ENCODE data around the gene REXO5. TPM values are rescaled to one million over a fixed set of nuclear protein-coding genes. Genes with fewer than 3 reads are reported as not detected.

Gene REXO5
- total RNA-seq, 1 donor from 2014 or later: 4.0 TPM

DNA sequence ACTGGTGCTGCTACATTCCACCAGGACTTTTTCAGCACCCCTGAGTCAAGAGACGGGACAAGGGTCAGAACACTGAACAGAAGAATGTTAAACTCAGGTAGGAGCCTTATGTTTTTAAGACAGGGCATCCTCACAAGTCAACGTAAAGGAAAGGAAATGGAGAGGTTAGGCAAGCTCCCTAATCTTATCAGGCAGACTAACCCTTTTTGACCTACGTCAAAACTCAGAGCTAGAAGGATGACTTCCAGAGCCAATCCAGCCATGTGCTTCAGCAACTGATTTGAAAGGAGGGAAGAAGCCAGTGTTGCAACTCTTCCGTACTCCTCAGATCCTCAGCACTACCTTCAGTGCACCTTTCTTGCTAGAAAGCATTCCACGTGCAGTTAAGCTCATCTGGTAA is 46.8 kb downstream of the REXO5 start:
- peaks cover 62% of the 10 kb centered on the region for H3K4me1 Mint-ChIP-seq (ENCODE audit: low read depth)
- no peaks in the 10 kb centered on the region for H3K9me3 Mint-ChIP-seq (ENCODE audit: low read depth)

DNA sequence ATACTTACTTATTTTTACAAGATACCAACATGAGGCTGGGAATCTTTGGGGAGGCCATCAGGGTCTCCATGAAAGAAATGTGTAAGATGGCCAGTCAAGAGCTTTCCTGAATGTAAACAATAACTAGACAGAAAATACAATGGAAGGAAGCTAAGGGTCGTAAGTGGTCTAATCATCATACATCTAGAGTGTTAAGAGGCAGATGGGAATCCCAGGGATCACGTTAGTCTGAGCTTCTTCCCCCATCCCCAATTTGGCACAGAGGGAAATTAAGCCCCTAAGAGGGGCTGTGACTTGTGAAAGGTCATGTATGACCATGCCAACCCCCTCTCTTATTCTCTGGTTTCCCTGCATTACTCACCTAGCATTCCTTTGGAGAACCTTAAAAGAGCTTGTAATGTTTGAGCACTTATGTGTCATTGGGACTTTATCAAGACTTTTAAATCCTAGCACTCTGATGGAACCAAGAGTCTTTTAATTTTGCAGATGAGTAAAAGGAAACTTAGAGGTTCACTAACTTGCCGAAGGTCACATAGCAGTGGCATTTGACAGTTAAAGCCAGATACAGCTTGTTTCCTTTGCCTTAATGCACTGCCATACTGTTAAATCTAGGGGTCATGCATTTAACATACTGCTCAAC is 47.8 kb downstream of the REXO5 start:
- Mint-ChIP-seq H3K4me1 (ENCODE audit: low read depth) (peaks cover 65% of the 10 kb centered on the region), H3K9me3 (ENCODE audit: low read depth) (no peaks in the 10 kb centered on the region), H3K27ac (ENCODE audit: unreplicated experiment) (peak overlapping the region; percentile 50), H3K36me3 (ENCODE audit: low read depth) (peaks cover 23% of the 10 kb centered on the region), H3K4me3 (ENCODE audit: unreplicated experiment) (no peak overlapping the region), H3K27me3 (ENCODE audit: low read depth) (no peaks in the 10 kb centered on the region)
- DNase-seq (ENCODE audit: low spot score): no peak
- TF ChIP-seq, protein P1, sequence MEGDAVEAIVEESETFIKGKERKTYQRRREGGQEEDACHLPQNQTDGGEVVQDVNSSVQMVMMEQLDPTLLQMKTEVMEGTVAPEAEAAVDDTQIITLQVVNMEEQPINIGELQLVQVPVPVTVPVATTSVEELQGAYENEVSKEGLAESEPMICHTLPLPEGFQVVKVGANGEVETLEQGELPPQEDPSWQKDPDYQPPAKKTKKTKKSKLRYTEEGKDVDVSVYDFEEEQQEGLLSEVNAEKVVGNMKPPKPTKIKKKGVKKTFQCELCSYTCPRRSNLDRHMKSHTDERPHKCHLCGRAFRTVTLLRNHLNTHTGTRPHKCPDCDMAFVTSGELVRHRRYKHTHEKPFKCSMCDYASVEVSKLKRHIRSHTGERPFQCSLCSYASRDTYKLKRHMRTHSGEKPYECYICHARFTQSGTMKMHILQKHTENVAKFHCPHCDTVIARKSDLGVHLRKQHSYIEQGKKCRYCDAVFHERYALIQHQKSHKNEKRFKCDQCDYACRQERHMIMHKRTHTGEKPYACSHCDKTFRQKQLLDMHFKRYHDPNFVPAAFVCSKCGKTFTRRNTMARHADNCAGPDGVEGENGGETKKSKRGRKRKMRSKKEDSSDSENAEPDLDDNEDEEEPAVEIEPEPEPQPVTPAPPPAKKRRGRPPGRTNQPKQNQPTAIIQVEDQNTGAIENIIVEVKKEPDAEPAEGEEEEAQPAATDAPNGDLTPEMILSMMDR (IDR thresholded peaks at IDR 0.05): no peak

More for the DNA sequence above, 46.8 kb downstream of the REXO5 start:
- peak overlapping the region; percentile 79 for H3K27ac Mint-ChIP-seq (ENCODE audit: unreplicated experiment)
- H3K4me3 Mint-ChIP-seq (ENCODE audit: unreplicated experiment): no peak overlapping the region
- TF ChIP-seq, protein P1 (IDR thresholded peaks at IDR 0.05): no peak
- DNase-seq (ENCODE audit: low spot score): no peak
- H3K36me3 Mint-ChIP-seq (ENCODE audit: low read depth): peaks cover 21% of the 10 kb centered on the region
- no peaks in the 10 kb centered on the region for H3K27me3 Mint-ChIP-seq (ENCODE audit: low read depth)

DNA sequence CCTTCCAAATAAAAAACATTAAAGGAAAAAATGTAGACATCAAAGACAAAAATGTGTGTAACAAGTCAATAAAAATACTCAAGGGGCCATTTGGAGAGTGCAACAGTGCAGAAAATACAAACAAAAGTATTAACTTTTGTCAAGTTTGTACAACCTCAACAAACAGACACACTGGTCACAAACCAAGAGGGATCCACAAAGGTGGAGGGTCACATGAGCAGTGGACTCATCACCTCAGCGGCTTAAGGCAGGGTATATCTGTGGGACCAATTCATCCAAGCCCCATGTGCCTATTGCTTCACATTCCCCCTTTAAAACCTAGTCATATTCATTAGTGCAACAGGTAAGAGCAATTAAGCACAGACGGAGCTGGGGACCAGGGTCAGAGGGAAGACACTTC is 48.6 kb downstream of the REXO5 start:
- Mint-ChIP-seq H3K4me1 (ENCODE audit: low read depth) (peaks cover 67% of the 10 kb centered on the region), H3K36me3 (ENCODE audit: low read depth) (peaks cover 28% of the 10 kb centered on the region), H3K27me3 (ENCODE audit: low read depth) (no peaks in the 10 kb centered on the region), H3K27ac (ENCODE audit: unreplicated experiment) (no peak overlapping the region), H3K9me3 (ENCODE audit: low read depth) (no peaks in the 10 kb centered on the region), H3K4me3 (ENCODE audit: unreplicated experiment) (no peak overlapping the region)
- DNase-seq (ENCODE audit: low spot score): no peak
- TF ChIP-seq, protein P1 (IDR thresholded peaks at IDR 0.05): no peak

DNA sequence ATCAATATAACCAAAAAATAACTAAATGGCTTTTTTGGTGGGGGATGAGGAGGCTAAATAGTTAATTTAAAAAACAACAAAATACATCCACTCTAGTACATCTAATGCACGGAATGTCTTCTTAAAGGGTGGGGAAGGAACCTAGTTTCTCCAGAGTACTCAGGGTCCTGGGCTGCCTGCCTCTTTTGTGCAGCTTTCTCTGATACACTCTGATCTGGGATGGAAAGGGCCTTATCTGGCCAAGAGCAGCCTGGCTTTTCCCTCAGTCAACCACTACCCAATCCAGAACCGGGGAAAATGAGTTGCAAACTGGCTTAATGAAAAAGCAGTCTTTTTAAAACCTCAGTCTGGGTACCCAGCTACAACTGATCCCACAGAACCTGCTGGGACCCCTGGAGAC is 51.0 kb downstream of the REXO5 start:
- no peak for DNase-seq (ENCODE audit: low spot score)
- no peak overlapping the region for H3K4me3 Mint-ChIP-seq (ENCODE audit: unreplicated experiment)
- H3K36me3 Mint-ChIP-seq (ENCODE audit: low read depth): peaks cover 41% of the 10 kb centered on the region
- H3K27ac Mint-ChIP-seq (ENCODE audit: unreplicated experiment): no peak overlapping the region
- no peaks in the 10 kb centered on the region for H3K9me3 Mint-ChIP-seq (ENCODE audit: low read depth)
- H3K4me1 Mint-ChIP-seq (ENCODE audit: low read depth): peaks cover 52% of the 10 kb centered on the region
- no peaks in the 10 kb centered on the region for H3K27me3 Mint-ChIP-seq (ENCODE audit: low read depth)
- TF ChIP-seq, protein P1 (IDR thresholded peaks at IDR 0.05): no peak

DNA sequence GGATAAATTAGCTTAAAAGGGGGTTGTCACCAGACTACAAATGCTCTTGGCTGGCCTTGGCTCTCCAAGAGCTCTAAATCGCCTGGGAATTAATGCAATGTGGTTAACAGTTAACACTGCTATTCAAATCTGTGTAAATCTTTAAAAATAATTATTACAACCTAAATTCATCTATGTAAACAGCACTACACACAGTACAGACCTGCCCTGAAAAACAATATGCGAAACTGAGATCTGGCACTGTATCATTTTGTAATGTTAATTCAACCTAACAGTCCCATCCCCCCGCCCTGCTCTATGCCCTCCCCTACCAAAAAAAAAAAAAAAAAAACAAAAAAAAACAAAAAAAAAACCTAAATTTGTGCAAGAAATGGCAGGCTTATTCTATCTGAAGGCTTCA is 52.9 kb downstream of the REXO5 start:
- TF ChIP-seq, protein P1 (IDR thresholded peaks at IDR 0.05): no peak
- Mint-ChIP-seq H3K4me1 (ENCODE audit: low read depth) (peaks cover 48% of the 10 kb centered on the region), H3K36me3 (ENCODE audit: low read depth) (peaks cover 39% of the 10 kb centered on the region), H3K9me3 (ENCODE audit: low read depth) (no peaks in the 10 kb centered on the region), H3K27ac (ENCODE audit: unreplicated experiment) (peak overlapping the region; percentile 72), H3K27me3 (ENCODE audit: low read depth) (no peaks in the 10 kb centered on the region), H3K4me3 (ENCODE audit: unreplicated experiment) (no peak overlapping the region)
- DNase-seq (ENCODE audit: low spot score): no peak
